GM12874 (cell line): ENCODE measurements around the gene POLRMT.
A peak's percentile ranks its signal among the peaks of the same experiment; 100 is the strongest.

Experiments used
- CTCF ChIP-seq: IDR thresholded peaks from 2 replicates; pipeline ENCODE4 v1.5.1; 2011; ENCODE audit warnings: low read depth, mild to moderate bottlenecking, control low read depth, low read length, moderate library complexity; ENCODE audit not compliant: insufficient read depth

Gene POLRMT

GRCh38 chr19:677601-678436 is 44.5 kb upstream of the POLRMT start:
- TF ChIP-seq CTCF, result no peak

- no peak for TF ChIP-seq CTCF
Measured at GRCh38 chr19:677201-677600, 43.9 kb upstream of the POLRMT start.

- no peak for TF ChIP-seq CTCF
Measured at GRCh38 chr19:676339-677105, 43.2 kb upstream of the POLRMT start, which contains the start of gene FSTL3. Gene FSTL3, plus strand, starts transcription at chr19:676392. Its CDS starts 32 bp downstream, at chr19:676424.

GRCh38 chr19:676007-676338 is 42.6 kb upstream of the POLRMT start:
- TF ChIP-seq CTCF, result no peak

GRCh38 chr19:674282-675151 is 41.2 kb upstream of the POLRMT start:
- no peak for TF ChIP-seq CTCF

GRCh38 chr19:670609-671075 is 37.3 kb upstream of the POLRMT start:
- TF ChIP-seq CTCF, result peak; percentile 28; the same call in 1 of the 2 replicates
